Neural crest cell (in vitro differentiated cells): ENCODE measurements around the gene RRM1. TPM values are rescaled to one million over a fixed set of nuclear protein-coding genes. Genes with fewer than 3 reads are reported as not detected.

Experiments used
- DNase-seq: peaks from one replicate; pipeline ENCODE4 v3.0.0; 2021; ENCODE audit warnings: low read depth, mixed read lengths, low spot score
- H3K27ac Mint-ChIP-seq: one replicate; pipeline ENCODE4 v1.8.0; 2021; ENCODE audit warnings: mild to moderate bottlenecking, mixed read lengths; ENCODE audit not compliant: unreplicated experiment
- H3K27me3 Mint-ChIP-seq: 2 replicates; pipeline ENCODE4 v1.8.0; 2021; ENCODE audit warnings: low read depth, mild to moderate bottlenecking, mixed read lengths
- H3K36me3 Mint-ChIP-seq: 2 replicates; pipeline ENCODE4 v1.8.0; 2021; ENCODE audit warnings: low read depth, mild to moderate bottlenecking, mixed read lengths
- H3K4me1 Mint-ChIP-seq: 2 replicates; pipeline ENCODE4 v1.8.0; 2021; ENCODE audit warnings: mixed read lengths
- H3K4me3 Mint-ChIP-seq: one replicate; pipeline ENCODE4 v1.8.0; 2021; ENCODE audit warnings: mild to moderate bottlenecking, mixed read lengths
- H3K9me3 Mint-ChIP-seq: 2 replicates; pipeline ENCODE4 v1.8.0; 2021; ENCODE audit warnings: mixed read lengths
- CTCF ChIP-seq: fragments of 200-600 bp; sonication (generic); conservative IDR thresholded peaks from 2 replicates; pipeline ENCODE4 v1.5.0; 2021; ENCODE audit warnings: antibody characterized with exemption, mild to moderate bottlenecking
- total RNA-seq: library from RNA; stranded (reverse); gene quantifications from 2 replicates; pipeline ENCODE4 v1.2.1, GENCODE V29; 2021

RRM1 gene
- total RNA-seq, 1 donor from 2014 or later = 209 TPM

GRCh38 chr11:4064278-4064955 lies 30.2 kb upstream of the RRM1 start:
- H3K27ac Mint-ChIP-seq = no peak overlapping the region
- no peaks in the 10 kb centered on the region for H3K4me1 Mint-ChIP-seq
- DNase-seq = no peak
- no peaks in the 10 kb centered on the region for H3K36me3 Mint-ChIP-seq
- no peak overlapping the region for H3K4me3 Mint-ChIP-seq
- no peak for TF ChIP-seq CTCF
- no peaks in the 10 kb centered on the region for H3K27me3 Mint-ChIP-seq
- H3K9me3 Mint-ChIP-seq = no peaks in the 10 kb centered on the region

- TF ChIP-seq CTCF = no peak
- Mint-ChIP-seq H3K4me1 (no peaks in the 10 kb centered on the region), H3K27me3 (no peaks in the 10 kb centered on the region), H3K36me3 (no peaks in the 10 kb centered on the region), H3K4me3 (no peak overlapping the region), H3K27ac (peak overlapping the region; percentile 22), H3K9me3 (no peaks in the 10 kb centered on the region)
- DNase-seq = no peak
Measured at GRCh38 chr11:4065086-4065485, 29.5 kb upstream of the RRM1 start.

GRCh38 chr11:4065601-4066377 lies 28.8 kb upstream of the RRM1 start:
- Mint-ChIP-seq H3K27me3 (no peaks in the 10 kb centered on the region), H3K36me3 (no peaks in the 10 kb centered on the region), H3K4me1 (no peaks in the 10 kb centered on the region), H3K4me3 (no peak overlapping the region), H3K9me3 (no peaks in the 10 kb centered on the region), H3K27ac (peak overlapping the region; percentile 22)
- no peak for DNase-seq
- no peak for TF ChIP-seq CTCF

- Mint-ChIP-seq H3K27ac (no peak overlapping the region), H3K9me3 (no peaks in the 10 kb centered on the region), H3K4me1 (no peaks in the 10 kb centered on the region), H3K36me3 (peaks cover 2% of the 10 kb centered on the region), H3K4me3 (no peak overlapping the region), H3K27me3 (no peaks in the 10 kb centered on the region)
- TF ChIP-seq CTCF = no peak
- DNase-seq = no peak
Measured at GRCh38 chr11:4066910-4067309, 27.7 kb upstream of the RRM1 start.

GRCh38 chr11:4068962-4069361 lies 25.6 kb upstream of the RRM1 start:
- Mint-ChIP-seq H3K4me1 (no peaks in the 10 kb centered on the region), H3K4me3 (no peak overlapping the region), H3K27ac (no peak overlapping the region), H3K27me3 (no peaks in the 10 kb centered on the region), H3K36me3 (peaks cover 2% of the 10 kb centered on the region), H3K9me3 (no peaks in the 10 kb centered on the region)
- TF ChIP-seq CTCF = no peak
- DNase-seq = no peak
